H9 (cell line): ENCODE data around the gene ARHGEF10L. TPM values are rescaled to one million over a fixed set of nuclear protein-coding genes. Genes with fewer than 3 reads are reported as not detected.

Experiments used
- DNase-seq: peaks from one replicate; pipeline ENCODE4 v3.0.0-alpha.2; 2017
- H2AFZ ChIP-seq: one replicate; pipeline ENCODE4 v1.6.1; 2013; ENCODE audit warnings: mild to moderate bottlenecking, low read length, control low read depth, moderate library complexity
- H2AK5ac ChIP-seq: 2 replicates; pipeline ENCODE4 v1.6.1; 2013; ENCODE audit warnings: low read length, control low read depth, mixed read lengths; ENCODE audit not compliant: insufficient read length
- H2BK120ac ChIP-seq: one replicate; pipeline ENCODE4 v1.6.1; 2013; ENCODE audit warnings: low read depth, mild to moderate bottlenecking, low read length, control low read depth, inconsistent platforms; ENCODE audit not compliant: poor library complexity, severe bottlenecking
- H2BK12ac ChIP-seq: 2 replicates; pipeline ENCODE4 v1.6.1; 2013; ENCODE audit warnings: low read length, control low read depth, mixed read lengths, low read depth; ENCODE audit not compliant: insufficient read length
- H2BK15ac ChIP-seq: 2 replicates; pipeline ENCODE4 v1.6.1; 2013; ENCODE audit warnings: low read depth, low read length, control low read depth
- H2BK20ac ChIP-seq: one replicate; pipeline ENCODE4 v1.6.1; 2013; ENCODE audit warnings: low read depth, mild to moderate bottlenecking, low read length, control low read depth, inconsistent platforms; ENCODE audit not compliant: poor library complexity, severe bottlenecking
- H2BK5ac ChIP-seq: 2 replicates; pipeline ENCODE4 v1.6.1; 2013; ENCODE audit warnings: low read length, control low read depth, mixed read lengths; ENCODE audit not compliant: insufficient read length
- H3K14ac ChIP-seq: 2 replicates; pipeline ENCODE4 v1.6.1; 2013; ENCODE audit warnings: low read length, control low read depth; ENCODE audit not compliant: insufficient read depth
- H3K18ac ChIP-seq: 2 replicates; pipeline ENCODE4 v1.6.1; 2013; ENCODE audit warnings: low read depth, mild to moderate bottlenecking, mixed read lengths, low read length, control low read depth; ENCODE audit not compliant: insufficient read length
- H3K23ac ChIP-seq: 2 replicates; pipeline ENCODE4 v1.6.1; 2013; ENCODE audit warnings: low read length, control low read depth, mixed read lengths, low read depth; ENCODE audit not compliant: insufficient read length
- H3K23me2 ChIP-seq: 2 replicates; pipeline ENCODE4 v1.6.1; 2013; ENCODE audit warnings: low read depth, mild to moderate bottlenecking, mixed read lengths, low read length, control low read depth; ENCODE audit not compliant: insufficient read length, poor library complexity, severe bottlenecking
- H3K27ac ChIP-seq: 2 replicates; pipeline ENCODE4 v1.5.1; 2013; ENCODE audit warnings: low read length, control low read depth, mixed read lengths, low read depth; ENCODE audit not compliant: insufficient read length
- H3K27me3 ChIP-seq: 2 replicates; pipeline ENCODE4 v1.6.1; 2013; ENCODE audit warnings: low read length, control low read depth, inconsistent platforms; ENCODE audit not compliant: insufficient read depth
- H3K4ac ChIP-seq: 2 replicates; pipeline ENCODE4 v1.6.1; 2013; ENCODE audit warnings: low read depth, mild to moderate bottlenecking, control low read depth, inconsistent platforms, low read length, moderate library complexity
- H3K4me1 ChIP-seq: 2 replicates; pipeline ENCODE4 v1.6.1; 2013; ENCODE audit warnings: low read length, control low read depth, inconsistent platforms; ENCODE audit not compliant: insufficient read depth
- H3K4me2 ChIP-seq: 2 replicates; pipeline ENCODE4 v1.6.1; 2013; ENCODE audit warnings: low read length, control low read depth, mixed read lengths; ENCODE audit not compliant: insufficient read length, insufficient read depth
- H3K56ac ChIP-seq: 2 replicates; pipeline ENCODE4 v1.6.1; 2013; ENCODE audit warnings: low read depth, mild to moderate bottlenecking, mixed read lengths, low read length, control low read depth; ENCODE audit not compliant: insufficient read length
- H3K79me1 ChIP-seq: 2 replicates; pipeline ENCODE4 v1.6.1; 2013; ENCODE audit warnings: low read depth, mild to moderate bottlenecking, moderate library complexity, low read length, control low read depth, inconsistent platforms; ENCODE audit not compliant: insufficient read depth, poor library complexity, severe bottlenecking
- H3K79me2 ChIP-seq: 2 replicates; pipeline ENCODE4 v1.6.1; 2013; ENCODE audit warnings: low read length, control low read depth, inconsistent platforms; ENCODE audit not compliant: insufficient read depth
- H3K9ac ChIP-seq: 2 replicates; pipeline ENCODE4 v1.6.1; 2013; ENCODE audit warnings: low read length, control low read depth, mixed read lengths; ENCODE audit not compliant: insufficient read length; ENCODE audit errors: extremely low read depth
- H3K9me3 ChIP-seq: one replicate; pipeline ENCODE4 v1.6.1; 2013; ENCODE audit warnings: low read depth, low read length, inconsistent platforms; ENCODE audit not compliant: control insufficient read depth
- H3T11ph ChIP-seq: one replicate; pipeline ENCODE4 v1.6.1; 2013; ENCODE audit warnings: mild to moderate bottlenecking, low read length, control low read depth, inconsistent platforms
- H4K20me1 ChIP-seq: one replicate; pipeline ENCODE4 v1.6.1; 2013; ENCODE audit not compliant: control insufficient read depth, insufficient read length, insufficient read depth
- H4K5ac ChIP-seq: 2 replicates; pipeline ENCODE4 v1.6.1; 2013; ENCODE audit warnings: low read depth, mild to moderate bottlenecking, mixed read lengths, low read length, control low read depth; ENCODE audit not compliant: insufficient read length
- H4K8ac ChIP-seq: replicated peaks from 2 replicates; pipeline ENCODE4 v1.6.1; 2013; ENCODE audit warnings: low read length, control low read depth, mixed read lengths, low read depth; ENCODE audit not compliant: insufficient read length
- H4K91ac ChIP-seq: 2 replicates; pipeline ENCODE4 v1.6.1; 2013; ENCODE audit warnings: low read depth, mild to moderate bottlenecking, moderate library complexity, mixed read lengths, low read length, control low read depth; ENCODE audit not compliant: insufficient read length
- H3K27ac Mint-ChIP-seq, 3 experiments: 2 replicates in 2 of 3; 3 replicates in 1 of 3; pipeline ENCODE4 v1.8.0; 2020 to 2021; ENCODE audit warnings: mixed read lengths in 3 of 3, mild to moderate bottlenecking in 1 of 3, moderate library complexity in 1 of 3
- H3K27me3 Mint-ChIP-seq: 2 replicates; pipeline ENCODE4 v1.8.0; 2021; ENCODE audit warnings: low read depth, mild to moderate bottlenecking, moderate library complexity, mixed read lengths
- H3K36me3 Mint-ChIP-seq, 3 experiments: 2 replicates in 2 of 3; 3 replicates in 1 of 3; pipeline ENCODE4 v1.8.0; 2020 to 2021; ENCODE audit warnings: low read depth in 3 of 3, mixed read lengths in 3 of 3; ENCODE audit not compliant: insufficient read depth in 1 of 3
- H3K4me1 Mint-ChIP-seq, 2 experiments: 2 replicates each; pipeline ENCODE4 v1.8.0; 2020; ENCODE audit warnings: mixed read lengths in 2 of 2
- H3K4me3 Mint-ChIP-seq, 2 experiments: 2 replicates in 1 of 2; 3 replicates in 1 of 2; pipeline ENCODE4 v1.8.0; 2020 to 2021; ENCODE audit warnings: mild to moderate bottlenecking in 2 of 2, mixed read lengths in 2 of 2, moderate library complexity in 1 of 2
- H3K9me3 Mint-ChIP-seq, 2 experiments: 2 replicates in 1 of 2; 3 replicates in 1 of 2; pipeline ENCODE4 v1.8.0; 2020; ENCODE audit warnings: mild to moderate bottlenecking in 2 of 2, mixed read lengths in 2 of 2, moderate library complexity in 1 of 2
- WGBS: extraction: QIAGEN DNeasy Blood & Tissue Kit; methylation state at CpG from one replicate; pipeline ENCODE4 v1.1.7; 2013; ENCODE audit warnings: missing lambda C conversion rate, low lambda C conversion rate, mixed read lengths; ENCODE audit not compliant: insufficient read length; ENCODE audit errors: extremely low coverage; 5-methylcytosine and 5-hydroxymethylcytosine counted together
- total RNA-seq: library from RNA; stranded (reverse); gene quantifications from 2 replicates; pipeline ENCODE4 v1.2.1, GENCODE V29; 2021
- TF ChIP-seq, protein P1 (sequence below): fragments of 200-600 bp; sonication (generic); conservative IDR thresholded peaks from 3 replicates; pipeline ENCODE4 v1.8.0; 2021; ENCODE audit warnings: antibody characterized with exemption, mild to moderate bottlenecking

Gene ARHGEF10L
- total RNA-seq, 1 experiment from 2014 or later: 20.2 TPM

DNA sequence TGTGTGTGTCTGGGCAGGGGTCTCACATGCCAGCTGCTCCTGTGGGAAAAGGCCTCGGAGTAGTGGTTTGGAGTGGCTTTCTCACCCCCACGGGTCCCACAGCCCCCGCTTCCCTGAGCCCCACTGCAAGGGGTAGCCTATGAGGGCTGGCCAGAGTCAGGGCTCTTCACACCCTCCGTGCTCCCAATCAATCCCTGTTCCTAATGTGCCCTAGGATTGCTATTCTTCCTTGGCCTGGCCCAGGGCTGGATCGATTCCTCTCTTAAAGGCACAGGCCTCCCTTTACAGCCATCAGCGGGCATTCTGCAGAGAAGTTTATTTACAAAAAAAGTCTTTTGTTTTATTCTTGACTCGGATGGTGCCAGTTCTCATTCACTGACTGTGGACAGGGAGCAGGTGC is 196.3 kb downstream of the ARHGEF10L start:
- no peak overlapping the region; a peak in 1 of 7 replicates for H3K27ac Mint-ChIP-seq
- H3K4me3 Mint-ChIP-seq: no peak overlapping the region
- no CpG with 5 or more reads among the region's 7 CpGs for WGBS

More for the DNA sequence above, 196.3 kb downstream of the ARHGEF10L start:
- H3K36me3 Mint-ChIP-seq: no peaks in the 10 kb centered on the region
- Histone ChIP-seq H2AFZ (no peak overlapping the region), H4K8ac (no peak overlapping the region), H4K5ac (no peak overlapping the region), H3K9ac (no peak overlapping the region), H3K4me2 (no peak overlapping the region), H2BK120ac (no peak overlapping the region), H3K27me3 (no peaks in the 10 kb centered on the region; the same call in 1 of the 2 replicates), H3K4me1 (no peaks in the 10 kb centered on the region), H3K79me2 (no peaks in the 10 kb centered on the region), H3K79me1 (no peaks in the 10 kb centered on the region), H3K23me2 (no peaks in the 10 kb centered on the region), H3T11ph (no peak overlapping the region), H3K14ac (no peak overlapping the region), H2BK15ac (no peak overlapping the region), H4K20me1 (no peaks in the 10 kb centered on the region), H2AK5ac (no peak overlapping the region), H4K91ac (no peak overlapping the region), H3K18ac (no peak overlapping the region), H2BK20ac (no peak overlapping the region), H3K56ac (no peak overlapping the region), H3K27ac (no peak overlapping the region), H2BK5ac (no peak overlapping the region), H3K9me3 (no peaks in the 10 kb centered on the region), H3K4ac (no peak overlapping the region), H2BK12ac (no peak overlapping the region), H3K23ac (no peak overlapping the region)
- TF ChIP-seq, protein P1, sequence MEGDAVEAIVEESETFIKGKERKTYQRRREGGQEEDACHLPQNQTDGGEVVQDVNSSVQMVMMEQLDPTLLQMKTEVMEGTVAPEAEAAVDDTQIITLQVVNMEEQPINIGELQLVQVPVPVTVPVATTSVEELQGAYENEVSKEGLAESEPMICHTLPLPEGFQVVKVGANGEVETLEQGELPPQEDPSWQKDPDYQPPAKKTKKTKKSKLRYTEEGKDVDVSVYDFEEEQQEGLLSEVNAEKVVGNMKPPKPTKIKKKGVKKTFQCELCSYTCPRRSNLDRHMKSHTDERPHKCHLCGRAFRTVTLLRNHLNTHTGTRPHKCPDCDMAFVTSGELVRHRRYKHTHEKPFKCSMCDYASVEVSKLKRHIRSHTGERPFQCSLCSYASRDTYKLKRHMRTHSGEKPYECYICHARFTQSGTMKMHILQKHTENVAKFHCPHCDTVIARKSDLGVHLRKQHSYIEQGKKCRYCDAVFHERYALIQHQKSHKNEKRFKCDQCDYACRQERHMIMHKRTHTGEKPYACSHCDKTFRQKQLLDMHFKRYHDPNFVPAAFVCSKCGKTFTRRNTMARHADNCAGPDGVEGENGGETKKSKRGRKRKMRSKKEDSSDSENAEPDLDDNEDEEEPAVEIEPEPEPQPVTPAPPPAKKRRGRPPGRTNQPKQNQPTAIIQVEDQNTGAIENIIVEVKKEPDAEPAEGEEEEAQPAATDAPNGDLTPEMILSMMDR: no peak
- peaks cover 13 to 33% of the 10 kb centered on the region in 2 experiments for H3K4me1 Mint-ChIP-seq
- no peak for DNase-seq
- H3K27me3 Mint-ChIP-seq: no peaks in the 10 kb centered on the region; the same call in 1 of the 2 replicates
- H3K9me3 Mint-ChIP-seq: no peaks in the 10 kb centered on the region
